ENCODE measurements around the gene ZNF575. TPM values are rescaled to one million over a fixed set of nuclear protein-coding genes. Genes with fewer than 3 reads are reported as not detected.
"Not testable (repeated sequence)": the region's sequence is repeated elsewhere in the genome, so short reads cannot be mapped to it uniquely, and the experiment has no call there.

The ZNF575 gene
- polyA plus RNA-seq, 1 experiment: 0.16 TPM

GRCh38 chr19:43518051-43518450, 14.9 kb upstream of the ZNF575 start:
- POLR2A ChIA-PET: interaction anchor here (0.7 kb wide), 1 partner anchor 8 kb away, joined by 3 read pairs; no protein-coding TSS in a partner anchor
- Histone ChIP-seq H3K4me3 (ENCODE audit: low read depth, low read length) (no peak overlapping the region), H3K27ac (ENCODE audit: low read depth, low read length) (no peak overlapping the region), H3K27me3 (ENCODE audit: control insufficient read depth, insufficient read depth, low read length) (no peaks in the 10 kb centered on the region), H3K9me3 (ENCODE audit: control insufficient read depth, insufficient read depth, low read length) (no peaks in the 10 kb centered on the region)
- CTCF ChIA-PET: interaction anchor here (0.6 to 11.1 kb wide), 9 partner anchors 10 to 414 kb away, joined by 3 to 385 read pairs (median 10); partner anchors contain the start of gene ETHE1
- TF ChIP-seq, protein P1, sequence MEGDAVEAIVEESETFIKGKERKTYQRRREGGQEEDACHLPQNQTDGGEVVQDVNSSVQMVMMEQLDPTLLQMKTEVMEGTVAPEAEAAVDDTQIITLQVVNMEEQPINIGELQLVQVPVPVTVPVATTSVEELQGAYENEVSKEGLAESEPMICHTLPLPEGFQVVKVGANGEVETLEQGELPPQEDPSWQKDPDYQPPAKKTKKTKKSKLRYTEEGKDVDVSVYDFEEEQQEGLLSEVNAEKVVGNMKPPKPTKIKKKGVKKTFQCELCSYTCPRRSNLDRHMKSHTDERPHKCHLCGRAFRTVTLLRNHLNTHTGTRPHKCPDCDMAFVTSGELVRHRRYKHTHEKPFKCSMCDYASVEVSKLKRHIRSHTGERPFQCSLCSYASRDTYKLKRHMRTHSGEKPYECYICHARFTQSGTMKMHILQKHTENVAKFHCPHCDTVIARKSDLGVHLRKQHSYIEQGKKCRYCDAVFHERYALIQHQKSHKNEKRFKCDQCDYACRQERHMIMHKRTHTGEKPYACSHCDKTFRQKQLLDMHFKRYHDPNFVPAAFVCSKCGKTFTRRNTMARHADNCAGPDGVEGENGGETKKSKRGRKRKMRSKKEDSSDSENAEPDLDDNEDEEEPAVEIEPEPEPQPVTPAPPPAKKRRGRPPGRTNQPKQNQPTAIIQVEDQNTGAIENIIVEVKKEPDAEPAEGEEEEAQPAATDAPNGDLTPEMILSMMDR (IDR thresholded peaks at IDR 0.05; ENCODE audit: low read depth, low read length): no peak
- no peak for DNase-seq (ENCODE audit: low read depth, low spot score)

- Histone ChIP-seq H3K27me3 (ENCODE audit: control insufficient read depth, insufficient read depth, low read length) (no peaks in the 10 kb centered on the region), H3K9me3 (ENCODE audit: control insufficient read depth, insufficient read depth, low read length) (no peaks in the 10 kb centered on the region), H3K27ac (ENCODE audit: low read depth, low read length) (no peak overlapping the region), H3K4me3 (ENCODE audit: low read depth, low read length) (no peak overlapping the region)
- DNase-seq (ENCODE audit: low read depth, low spot score): peak; percentile 94
- ChIA-PET CTCF (interaction anchor here (0.6 to 11.1 kb wide), 36 partner anchors 9 to 953 kb away, joined by 3 to 385 read pairs (median 6); partner anchors contain the start of genes ETHE1, PHLDB3, PLAUR and ZNF575), POLR2A (interaction anchor here (0.6 to 1.8 kb wide), 7 partner anchors 10 to 443 kb away, joined by 3 to 13 read pairs (median 4); partner anchors contain the start of gene ZNF575)
- TF ChIP-seq, protein P1 (IDR thresholded peaks at IDR 0.05; ENCODE audit: low read depth, low read length): peak; percentile 89
Observed at GRCh38 chr19:43519436-43520088, 13.4 kb upstream of the ZNF575 start.

DNA sequence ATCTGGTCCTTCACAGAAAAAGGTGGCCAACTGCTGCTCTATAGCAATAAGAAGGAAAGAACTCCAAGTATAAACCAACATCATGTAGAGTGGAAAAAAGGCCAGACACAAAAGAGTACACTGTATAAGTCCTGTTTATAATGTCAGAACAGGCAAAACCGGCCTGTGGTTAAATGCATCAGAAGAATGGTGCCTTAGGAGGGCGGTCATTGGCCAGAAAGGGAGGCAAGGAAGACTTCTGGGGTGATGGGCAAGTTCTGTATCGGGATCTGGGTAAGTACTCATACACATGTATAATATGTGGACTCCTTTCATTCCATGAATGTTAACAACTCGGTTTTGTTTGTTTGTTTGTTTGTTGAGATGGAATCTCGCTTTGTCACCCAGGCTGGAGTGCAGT, 10.1 kb upstream of the ZNF575 start:
- POLR2A ChIA-PET: no interaction called here
- TF ChIP-seq, protein P1 (IDR thresholded peaks at IDR 0.05; ENCODE audit: low read depth, low read length): no peak
- CTCF ChIA-PET: interaction anchor here (0.6 to 11.1 kb wide), 3 partner anchors 8 to 90 kb away, joined by 3 to 385 read pairs (median 3); no protein-coding TSS in a partner anchor
- DNase-seq (ENCODE audit: low read depth, low spot score): no peak
- Histone ChIP-seq H3K4me3 (ENCODE audit: low read depth, low read length) (no peak overlapping the region), H3K9me3 (ENCODE audit: control insufficient read depth, insufficient read depth, low read length) (no peaks in the 10 kb centered on the region), H3K27ac (ENCODE audit: low read depth, low read length) (no peak overlapping the region), H3K27me3 (ENCODE audit: control insufficient read depth, insufficient read depth, low read length) (no peaks in the 10 kb centered on the region)

DNA sequence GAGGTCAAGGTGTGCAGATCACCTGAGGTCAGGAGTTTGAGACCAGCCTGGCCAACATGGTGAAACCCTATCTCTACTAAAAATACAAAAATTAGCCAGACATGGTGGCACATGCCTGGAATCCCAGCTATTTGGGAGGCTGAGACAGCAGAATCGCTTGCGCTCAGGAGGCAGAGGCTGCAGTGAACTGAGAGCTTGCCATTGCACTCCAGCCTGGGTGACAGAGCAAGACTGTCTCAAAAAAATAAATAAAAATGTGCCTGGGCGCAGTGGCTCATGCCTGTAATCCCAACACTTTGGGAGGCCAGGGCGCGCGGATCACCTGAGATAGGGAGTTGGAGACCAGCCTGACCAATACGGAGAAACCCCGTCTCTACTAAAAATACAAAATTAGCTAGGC, 9.3 kb upstream of the ZNF575 start:
- CTCF ChIA-PET: interaction anchor here (1.4 to 11.1 kb wide), 2 partner anchors 32 to 78 kb away, joined by 7 to 385 read pairs; no protein-coding TSS in a partner anchor
- POLR2A ChIA-PET; H3K9me3 ChIP-seq (ENCODE audit: control insufficient read depth, insufficient read depth, low read length); H3K27ac ChIP-seq (ENCODE audit: low read depth, low read length); DNase-seq (ENCODE audit: low read depth, low spot score); H3K4me3 ChIP-seq (ENCODE audit: low read depth, low read length); H3K27me3 ChIP-seq (ENCODE audit: control insufficient read depth, insufficient read depth, low read length): not testable (repeated sequence)

- POLR2A ChIA-PET: interaction anchor here (0.6 to 1.0 kb wide), 4 partner anchors 15 to 205 kb away, joined by 3 to 4 read pairs (median 3); partner anchors contain the start of gene PHLDB3
Observed at GRCh38 chr19:43524922-43525835, 7.8 kb upstream of the ZNF575 start.

More at GRCh38 chr19:43524922-43525835, 7.8 kb upstream of the ZNF575 start:
- DNase-seq (ENCODE audit: low read depth, low spot score): no peak
- H3K27me3 ChIP-seq (ENCODE audit: control insufficient read depth, insufficient read depth, low read length): no peaks in the 10 kb centered on the region
- CTCF ChIA-PET: interaction anchor here (0.5 to 11.1 kb wide), 5 partner anchors 23 to 80 kb away, joined by 4 to 385 read pairs (median 4); no protein-coding TSS in a partner anchor
- H3K9me3 ChIP-seq (ENCODE audit: control insufficient read depth, insufficient read depth, low read length): no peaks in the 10 kb centered on the region
- H3K4me3 ChIP-seq (ENCODE audit: low read depth, low read length): peak overlapping the region; percentile 86
- peak overlapping the region; percentile 57 for H3K27ac ChIP-seq (ENCODE audit: low read depth, low read length)
- TF ChIP-seq, protein P1 (IDR thresholded peaks at IDR 0.05; ENCODE audit: low read depth, low read length): no peak

Measured in AG04450 (cell line).